SK-N-DZ (cell line): ENCODE measurements around the gene GDNF. TPM values are rescaled to one million over a fixed set of nuclear protein-coding genes. Genes with fewer than 3 reads are reported as not detected.
"Not testable (repeated sequence)": the region's sequence is repeated elsewhere in the genome, so short reads cannot be mapped to it uniquely, and the experiment has no call there.

ENCODE experiments used
- DNase-seq: peaks from one replicate; pipeline ENCODE4 v3.0.0-alpha.2; 2015; ENCODE audit warnings: low spot score
- polyA plus RNA-seq, 2 experiments: library from polyadenylated mRNA; depleted of rRNA; stranded (reverse); fragments of >200 nt; gene quantifications; 2 replicates each; pipeline ENCODE4 v1.2.3, GENCODE V29; 2014

GDNF gene, protein sequence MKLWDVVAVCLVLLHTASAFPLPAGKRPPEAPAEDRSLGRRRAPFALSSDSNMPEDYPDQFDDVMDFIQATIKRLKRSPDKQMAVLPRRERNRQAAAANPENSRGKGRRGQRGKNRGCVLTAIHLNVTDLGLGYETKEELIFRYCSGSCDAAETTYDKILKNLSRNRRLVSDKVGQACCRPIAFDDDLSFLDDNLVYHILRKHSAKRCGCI
- polyA plus RNA-seq (2014; cell fraction: cytosol; rRNA removed) = not detected in 2 replicates
- polyA plus RNA-seq (2014; cell fraction: nucleus; rRNA removed) = not detected in 2 replicates

DNA sequence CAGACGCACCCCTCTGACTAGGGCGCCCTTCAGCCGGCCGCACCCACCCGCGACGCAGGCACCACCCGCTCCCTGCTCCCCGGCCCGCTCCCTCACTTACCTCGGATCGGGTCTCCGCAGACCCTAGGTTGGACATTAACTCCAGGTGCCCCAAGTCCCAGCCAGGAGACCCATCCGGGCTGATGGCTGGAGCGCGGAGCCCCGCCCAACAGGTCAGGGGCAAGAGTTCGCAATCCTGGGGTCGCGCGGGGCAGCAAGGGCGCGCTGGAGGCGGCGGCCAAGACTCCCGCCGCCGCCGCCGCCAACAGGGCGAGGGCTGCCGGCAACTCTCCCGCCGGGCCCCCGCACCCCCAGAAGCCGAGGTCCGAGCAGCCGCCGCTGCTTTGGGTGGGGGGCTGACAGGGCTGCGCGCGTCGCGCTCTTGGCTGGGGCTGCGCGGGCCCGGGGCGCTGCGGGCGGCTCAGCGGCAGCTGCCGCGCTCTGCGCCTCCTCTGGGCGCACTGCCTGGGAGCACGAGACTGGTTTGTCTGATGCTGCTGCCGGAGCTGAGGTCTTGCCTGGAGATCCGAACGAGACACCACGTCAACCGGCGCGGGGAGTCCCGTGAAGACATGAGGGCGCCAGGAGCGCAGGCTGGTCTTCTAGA is at the start of gene GDNF:
TSS of gene GDNF (minus strand) at position 635 of the 646 bp plus-strand sequence. CDS start 5,245 bp downstream, outside the sequence.
- peak; percentile 65 for DNase-seq

- DNase-seq = no peak
Measured at GRCh38 chr5:37888476-37888875, 48.6 kb upstream of the GDNF start.

DNA sequence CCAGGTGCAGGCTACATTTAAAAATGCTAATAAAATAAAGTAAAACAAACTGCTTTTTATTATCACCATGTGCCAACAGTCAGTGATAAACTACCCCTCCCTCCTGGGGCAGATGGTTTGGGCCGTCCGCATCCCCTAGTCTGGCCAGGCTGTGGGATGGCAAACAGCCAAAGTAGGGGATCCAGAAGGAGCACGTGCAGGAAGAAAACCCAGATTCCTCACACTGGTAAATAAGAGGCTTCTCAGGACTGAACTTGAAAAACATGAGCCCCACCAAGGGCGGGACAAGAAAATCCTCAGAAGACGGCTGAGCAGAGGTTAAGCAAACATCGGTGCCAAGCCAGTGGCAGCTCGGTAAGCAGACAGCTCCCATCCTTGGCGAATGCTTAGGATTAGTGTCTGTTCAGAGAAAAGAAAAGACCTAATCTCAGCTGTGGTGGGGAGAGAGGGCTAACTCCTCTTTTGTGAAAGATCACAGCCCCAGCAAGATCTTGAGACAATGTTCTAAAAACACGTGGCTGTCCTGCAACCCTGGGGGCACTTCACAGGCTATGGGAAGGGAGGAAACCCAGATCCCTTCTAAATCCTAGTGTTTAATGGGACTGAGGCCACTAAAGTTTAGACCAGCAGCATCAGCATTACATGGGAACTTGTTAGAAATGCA is 46.5 kb upstream of the GDNF start:
- DNase-seq = no peak

DNA sequence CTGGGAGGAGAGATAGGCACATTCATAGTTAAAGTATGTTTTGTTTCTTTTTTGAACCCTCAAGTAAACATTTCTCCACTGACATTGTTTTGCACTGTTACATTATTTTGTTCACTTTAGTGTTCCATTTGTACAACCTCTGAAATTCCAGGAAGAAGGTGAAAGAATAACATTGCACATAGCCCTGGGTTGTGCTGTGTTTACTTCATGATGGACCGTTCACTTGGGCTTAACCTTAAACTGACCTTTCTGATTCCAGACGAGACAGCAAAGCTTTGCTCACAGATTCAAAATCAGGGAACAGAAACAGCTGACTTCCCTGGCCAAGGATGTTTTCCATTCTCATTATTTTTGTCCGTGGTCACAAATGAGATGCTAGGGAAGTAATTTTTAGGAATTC is 42.8 kb upstream of the GDNF start:
- DNase-seq = no peak

GRCh38 chr5:37881359-37881758 is 41.5 kb upstream of the GDNF start:
- DNase-seq = no peak

- no peak for DNase-seq
Measured at GRCh38 chr5:37876943-37877342, 37.1 kb upstream of the GDNF start.

- DNase-seq = no peak
Measured at GRCh38 chr5:37876245-37876644, 36.4 kb upstream of the GDNF start.

DNA sequence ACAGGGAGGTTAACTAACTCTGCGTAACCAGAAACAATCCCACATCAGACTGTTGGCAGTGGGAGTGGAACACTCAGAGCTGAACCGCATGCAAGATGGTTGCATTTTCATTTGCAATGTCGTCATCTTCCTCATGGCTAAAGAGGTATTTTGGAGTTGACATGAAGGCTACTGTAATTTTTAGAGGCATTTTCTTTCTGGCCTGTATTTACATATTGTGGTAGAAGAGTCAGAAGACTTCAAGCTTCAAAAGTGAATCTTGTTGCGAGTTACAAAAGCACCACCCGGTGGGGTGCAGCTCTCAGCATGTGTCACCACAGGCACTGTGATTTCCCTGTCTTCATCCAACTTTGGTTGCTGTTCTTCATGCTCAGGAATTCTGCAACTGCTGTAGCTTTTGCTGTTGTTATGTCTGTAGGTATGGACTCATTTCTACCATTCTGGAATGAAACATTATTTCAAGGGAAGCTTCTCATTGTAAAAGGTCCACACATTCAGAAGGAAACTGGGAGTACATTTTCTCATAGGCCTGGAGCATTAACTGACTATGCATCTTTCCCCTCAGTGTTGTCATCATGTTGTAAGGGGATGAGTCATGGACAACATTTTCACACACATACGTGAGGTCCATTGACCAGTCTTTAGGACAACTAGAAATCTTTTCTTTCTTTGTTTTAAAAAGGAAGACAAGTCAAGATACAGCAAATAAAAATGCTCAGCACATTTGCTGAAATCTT is 35.4 kb upstream of the GDNF start:
- DNase-seq = no peak

GRCh38 chr5:37873988-37874387 is 34.1 kb upstream of the GDNF start:
- no peak for DNase-seq

DNA sequence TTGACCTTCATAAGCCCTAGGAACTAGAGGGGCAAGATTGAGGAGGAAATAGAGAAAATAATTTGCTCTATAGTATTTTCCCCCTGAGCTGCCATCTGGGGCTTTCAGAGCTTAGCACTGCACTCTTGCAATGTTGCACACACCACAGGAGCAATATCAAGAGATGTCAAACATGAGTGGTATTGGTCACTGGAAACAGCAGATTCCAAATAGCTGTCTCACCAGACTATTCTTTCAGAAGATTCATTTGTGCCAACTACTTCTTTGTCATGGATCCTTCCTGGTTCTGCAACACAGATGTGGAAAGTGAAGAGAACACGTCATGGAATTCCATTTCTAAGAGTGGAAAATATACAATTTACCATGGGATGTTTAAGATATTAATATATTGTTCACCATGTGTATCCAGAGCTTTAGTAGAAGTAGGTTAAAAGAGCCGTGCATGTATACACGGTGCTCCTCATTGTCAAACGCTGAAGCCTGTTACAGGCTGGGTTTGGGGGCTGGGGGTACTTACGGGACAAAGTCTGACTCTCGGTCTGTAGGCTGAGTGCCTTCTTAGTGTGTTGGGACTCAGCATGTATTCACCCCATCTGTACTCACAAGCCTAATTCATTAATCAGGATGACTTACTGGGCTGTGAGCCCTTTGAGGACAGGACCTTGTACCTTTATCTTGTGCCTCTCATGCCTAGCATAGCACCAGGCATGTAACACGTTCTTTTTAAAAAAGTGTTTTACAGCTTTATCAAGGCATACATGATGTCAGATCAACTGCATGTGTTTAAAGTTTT is 31.4 kb upstream of the GDNF start:
- DNase-seq = no peak

- DNase-seq = no peak
Measured at GRCh38 chr5:37869216-37869615, 29.4 kb upstream of the GDNF start.

- DNase-seq = no peak
Measured at GRCh38 chr5:37867654-37868053, 27.8 kb upstream of the GDNF start.

DNA sequence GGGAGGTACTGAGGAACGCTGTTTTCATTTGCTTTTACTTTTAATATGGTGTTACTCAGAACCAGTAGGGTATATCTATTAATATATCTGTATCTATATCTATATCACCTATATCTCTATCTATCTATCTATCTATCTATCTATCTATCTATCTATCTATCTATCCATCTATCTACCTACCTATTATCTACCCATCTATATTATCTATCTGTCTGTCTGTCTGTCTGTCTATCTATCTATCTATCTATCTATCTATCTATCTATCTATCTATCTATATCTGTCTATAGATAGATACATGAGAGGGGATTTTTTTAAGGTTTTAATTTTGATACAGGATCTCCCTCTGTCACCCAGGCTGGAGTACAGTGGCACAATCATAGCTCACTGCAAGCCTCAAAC is 23.1 kb upstream of the GDNF start:
- DNase-seq = not testable (repeated sequence)

- DNase-seq = no peak
Measured at GRCh38 chr5:37860206-37860605, 20.4 kb upstream of the GDNF start.

- no peak for DNase-seq
Measured at GRCh38 chr5:37859805-37860204, 20.0 kb upstream of the GDNF start.

DNA sequence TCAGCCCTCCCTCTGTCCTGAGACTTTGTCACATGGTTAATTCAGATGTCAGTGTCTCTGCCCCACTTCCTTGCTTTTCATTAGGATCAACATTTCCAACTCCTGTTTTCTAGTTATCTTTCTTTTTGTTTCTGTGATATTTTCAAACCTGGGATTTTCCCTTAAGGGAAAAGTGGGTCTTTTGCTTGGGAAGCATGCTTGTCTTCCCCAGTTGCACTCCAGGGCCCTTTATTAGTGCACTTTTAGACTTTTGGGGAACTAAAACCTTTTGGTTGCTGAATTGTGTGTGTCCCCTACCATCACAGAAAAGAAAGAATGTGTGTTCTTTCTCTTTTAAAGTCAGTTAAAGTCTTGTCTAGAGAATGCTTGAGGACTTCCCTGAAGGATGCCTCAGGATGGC is 18.4 kb upstream of the GDNF start:
- no peak for DNase-seq

GRCh38 chr5:37857696-37858095 is 17.9 kb upstream of the GDNF start:
- DNase-seq = no peak

DNA sequence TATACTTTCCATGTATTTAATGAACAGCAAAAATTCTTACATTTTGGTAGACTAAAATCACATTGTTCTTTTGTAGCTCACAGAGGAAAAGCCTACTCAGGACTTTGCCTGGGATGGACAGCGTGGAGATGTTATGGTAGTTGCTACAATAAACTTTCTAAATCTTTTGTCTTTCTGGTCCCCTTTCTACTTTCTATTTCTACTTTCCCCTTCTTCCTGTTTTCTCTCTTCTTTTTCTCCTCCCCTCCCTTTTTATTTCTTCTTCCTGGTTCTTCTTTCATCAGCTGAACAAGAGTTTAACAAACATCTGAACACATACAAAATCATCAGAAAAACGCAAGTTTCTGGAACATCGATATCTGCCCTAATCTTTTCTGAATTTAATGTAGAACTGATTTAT is 15.6 kb upstream of the GDNF start:
- no peak for DNase-seq

DNA sequence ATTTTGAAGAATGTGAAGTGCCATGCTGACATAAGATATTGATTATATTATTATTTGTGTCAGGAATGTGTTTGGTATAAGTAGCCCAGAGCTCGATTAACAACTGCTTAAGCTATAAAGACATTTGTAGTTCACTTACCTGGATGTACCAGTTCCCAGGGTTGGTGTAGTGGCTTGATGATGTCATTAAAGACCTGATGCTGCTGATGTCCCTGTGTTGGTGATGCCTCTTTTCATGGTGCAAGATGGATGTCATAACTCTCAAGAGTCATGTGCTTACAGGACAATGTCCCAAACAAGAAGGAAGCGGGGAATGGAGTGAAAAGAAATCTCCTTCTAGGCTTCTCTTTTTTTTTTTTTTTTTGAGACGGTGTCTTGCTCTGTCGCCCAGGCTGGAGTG is 11.5 kb upstream of the GDNF start:
- no peak for DNase-seq

DNA sequence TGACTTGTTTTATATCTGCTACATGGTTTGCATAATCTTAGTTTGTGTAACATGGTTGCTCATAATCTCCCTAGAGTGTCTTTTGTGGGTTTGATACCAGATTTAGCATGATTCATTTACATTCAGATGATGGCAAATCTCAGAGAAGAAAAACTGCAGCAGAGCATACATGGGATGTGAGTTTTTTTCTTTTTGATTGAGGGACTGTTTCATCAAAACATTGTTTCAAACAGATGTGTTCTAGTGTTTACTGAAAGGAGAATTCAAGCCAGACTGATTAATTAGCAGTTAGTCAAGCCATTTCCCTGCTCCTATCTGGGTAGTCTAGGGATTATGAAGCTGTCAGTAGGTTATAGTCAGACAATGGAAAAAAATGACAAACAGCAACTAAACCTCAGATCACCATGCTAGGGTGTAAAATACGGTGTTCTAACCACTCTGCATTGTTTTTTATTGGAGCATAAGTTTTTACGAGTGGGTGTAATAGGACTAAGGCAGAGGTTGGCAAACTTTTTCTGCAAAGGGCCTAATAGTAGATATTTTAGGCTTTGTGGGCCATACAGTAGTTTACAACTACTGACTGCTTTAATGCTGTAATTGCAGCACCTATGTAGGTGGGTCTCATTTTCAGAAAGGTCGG is 10.5 kb upstream of the GDNF start:
- no peak for DNase-seq

- no peak for DNase-seq
Measured at GRCh38 chr5:37849641-37850040, 9.8 kb upstream of the GDNF start.
